SU-DHL-6 (cell line): Measurements from ENCODE around the gene GUCA1C.

Source experiments
- H2AFZ ChIP-seq: fragments of 200-600 bp; sonication (generic); 2 replicates; pipeline ENCODE4 v1.6.1; 2014; ENCODE audit warnings: low read depth, mild to moderate bottlenecking, moderate library complexity, mixed read lengths, antibody characterized with exemption, low read length; ENCODE audit not compliant: severe bottlenecking
- H3F3A ChIP-seq: fragments of 200-600 bp; shearing (Covaris generic); 2 replicates; pipeline ENCODE4 v1.6.0; 2016; ENCODE audit warnings: antibody characterized with exemption, mild to moderate bottlenecking; ENCODE audit not compliant: insufficient read depth
- H3K27ac ChIP-seq: fragments of 200-600 bp; sonication (generic); 2 replicates; pipeline ENCODE4 v1.5.1; 2016; ENCODE audit warnings: low read depth, mild to moderate bottlenecking, low read length, moderate library complexity, mixed read lengths
- H3K27me3 ChIP-seq: fragments of 200-600 bp; sonication (generic), shearing (Covaris generic); 2 replicates; pipeline ENCODE4 v1.6.0; 2014; ENCODE audit warnings: mild to moderate bottlenecking, low read length
- H3K36me3 ChIP-seq: fragments of 200-600 bp; sonication (generic); 2 replicates; pipeline ENCODE4 v1.6.1; 2014; ENCODE audit warnings: mild to moderate bottlenecking, low read length, mixed read lengths
- H3K4me2 ChIP-seq: fragments of 300-600, 200-600 bp; shearing (Covaris generic), sonication (generic); 2 replicates; pipeline ENCODE4 v1.6.0; 2014; ENCODE audit warnings: low read length, low read depth, mild to moderate bottlenecking; ENCODE audit not compliant: poor library complexity, severe bottlenecking
- H3K4me3 ChIP-seq: fragments of 200-600 bp; sonication (generic); 2 replicates; pipeline ENCODE4 v1.5.1; 2014; ENCODE audit warnings: antibody characterized with exemption, low read length, mild to moderate bottlenecking, mixed read lengths; ENCODE audit not compliant: insufficient read depth, poor library complexity, severe bottlenecking
- H3K79me2 ChIP-seq: fragments of 200-600 bp; sonication (generic); 2 replicates; pipeline ENCODE4 v1.6.1; 2014; ENCODE audit warnings: mild to moderate bottlenecking, low read length, moderate library complexity; ENCODE audit not compliant: insufficient read depth
- H3K9ac ChIP-seq: fragments of 200-600 bp; sonication (generic); 2 replicates; pipeline ENCODE4 v1.7.0; 2014; ENCODE audit warnings: mild to moderate bottlenecking, low read length
- H3K9me2 ChIP-seq: fragments of 200-600 bp; sonication (generic); replicated peaks from 2 replicates; pipeline ENCODE4 v1.6.1; 2014; ENCODE audit warnings: low read length; ENCODE audit not compliant: insufficient read depth
- H3K9me3 ChIP-seq: fragments of 200-600 bp; sonication (generic); 2 replicates; pipeline ENCODE4 v1.6.1; 2014; ENCODE audit warnings: low read length, mixed read lengths; ENCODE audit not compliant: insufficient read depth
- H4K20me1 ChIP-seq: fragments of 200-600 bp; sonication (generic); 2 replicates; pipeline ENCODE4 v1.6.1; 2014; ENCODE audit warnings: low read depth, mild to moderate bottlenecking, antibody characterized with exemption, low read length, moderate library complexity, mixed read lengths
- CTCF ChIP-seq: fragments of 200-600 bp; sonication (generic); IDR thresholded peaks from one replicate; pipeline ENCODE4 v1.5.1; 2017; ENCODE audit warnings: antibody characterized with exemption, mild to moderate bottlenecking, low read length, moderate library complexity; ENCODE audit not compliant: insufficient read depth, poor library complexity, severe bottlenecking
- EZH2phosphoT487 ChIP-seq: fragments of 200-600 bp; sonication (generic), shearing (Covaris generic); conservative IDR thresholded peaks from 2 replicates; pipeline ENCODE4 v1.6.1; 2018; ENCODE audit warnings: mild to moderate bottlenecking, antibody characterized with exemption, low read length, moderate library complexity, mixed read lengths

The GUCA1C gene, protein sequence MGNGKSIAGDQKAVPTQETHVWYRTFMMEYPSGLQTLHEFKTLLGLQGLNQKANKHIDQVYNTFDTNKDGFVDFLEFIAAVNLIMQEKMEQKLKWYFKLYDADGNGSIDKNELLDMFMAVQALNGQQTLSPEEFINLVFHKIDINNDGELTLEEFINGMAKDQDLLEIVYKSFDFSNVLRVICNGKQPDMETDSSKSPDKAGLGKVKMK

GRCh38 chr3:108953700-108954099, at the start of gene GUCA1C:
TSS of gene GUCA1C (minus strand) at chr3:108953879. CDS start at chr3:108953762, 117 bp downstream.
- no peak within 1 kb of the TSS for H2AFZ ChIP-seq
- TF ChIP-seq EZH2phosphoT487, result no peak
- TF ChIP-seq CTCF, result no peak
- no peak within 1 kb of the TSS for H3K9ac ChIP-seq
- H3K4me2 ChIP-seq, result no peak within 1 kb of the TSS
- no peaks in the 10 kb centered on the region for H3F3A ChIP-seq
- H3K27me3 ChIP-seq, result no peaks in the 10 kb centered on the region
- no peaks in the 10 kb centered on the region for H3K79me2 ChIP-seq
- no peaks in the 10 kb centered on the region for H3K9me3 ChIP-seq
- no peaks in the 10 kb centered on the region for H3K9me2 ChIP-seq
- H3K36me3 ChIP-seq, result no peaks in the 10 kb centered on the region
- no peak within 1 kb of the TSS for H3K4me3 ChIP-seq
- H4K20me1 ChIP-seq, result no peaks in the 10 kb centered on the region
- H3K27ac ChIP-seq, result no peak within 1 kb of the TSS

- Histone ChIP-seq H3K4me3 (no peak overlapping the region), H3K36me3 (no peaks in the 10 kb centered on the region), H3K9me2 (no peaks in the 10 kb centered on the region), H3K79me2 (no peaks in the 10 kb centered on the region), H4K20me1 (no peaks in the 10 kb centered on the region), H3K9ac (no peak overlapping the region), H3K27ac (no peak overlapping the region), H2AFZ (no peak overlapping the region), H3K4me2 (no peak overlapping the region), H3K27me3 (no peaks in the 10 kb centered on the region), H3F3A (no peaks in the 10 kb centered on the region), H3K9me3 (no peaks in the 10 kb centered on the region)
- no peak for TF ChIP-seq EZH2phosphoT487
- TF ChIP-seq CTCF, result no peak
Measured at GRCh38 chr3:108998436-108998835, 44.8 kb upstream of the GUCA1C start.

DNA sequence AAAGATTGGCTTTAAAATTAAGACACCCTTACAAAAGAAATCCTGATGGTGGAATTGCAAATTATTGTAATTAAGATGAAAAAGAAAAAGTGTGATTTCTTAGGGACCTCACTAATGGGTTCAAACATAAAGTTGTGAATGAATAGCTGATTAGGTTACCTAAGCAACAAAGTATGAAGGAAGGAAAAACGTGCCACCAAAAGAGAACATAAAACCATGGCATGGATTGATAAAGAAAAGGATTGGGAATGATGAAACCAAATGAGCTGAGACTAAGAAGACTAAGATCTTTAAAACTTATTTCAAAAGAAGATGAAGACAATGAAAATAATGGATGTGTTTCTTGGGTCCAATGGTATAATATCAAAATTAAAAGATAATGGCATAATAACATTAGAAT, 32.2 kb upstream of the GUCA1C start:
- H3K9me3 ChIP-seq, result no peaks in the 10 kb centered on the region
- no peaks in the 10 kb centered on the region for H3K36me3 ChIP-seq
- H3K27ac ChIP-seq, result no peak overlapping the region
- no peak overlapping the region for H3K4me3 ChIP-seq
- TF ChIP-seq EZH2phosphoT487 (no peak), CTCF (no peak)
- no peaks in the 10 kb centered on the region for H3F3A ChIP-seq
- H4K20me1 ChIP-seq, result no peaks in the 10 kb centered on the region
- no peak overlapping the region for H2AFZ ChIP-seq
- H3K4me2 ChIP-seq, result no peak overlapping the region
- no peaks in the 10 kb centered on the region for H3K27me3 ChIP-seq
- no peak overlapping the region for H3K9ac ChIP-seq
- H3K79me2 ChIP-seq, result no peaks in the 10 kb centered on the region
- H3K9me2 ChIP-seq, result no peaks in the 10 kb centered on the region
